HCT116 (cell line): Measurements from ENCODE around the gene NR2E1. TPM values are rescaled to one million over a fixed set of nuclear protein-coding genes. Genes with fewer than 3 reads are reported as not detected.

Source experiments
- ATAC-seq: fragments of 200-7000 bp; cut with Tn5 transposase; 2 replicates; pipeline ENCODE4 v1.9.1; 2020; ENCODE audit warnings: mild to moderate bottlenecking, moderate library complexity
- BruUV-seq: library from RNA; stranded (reverse); fragments of 400-500 nt; replicated peaks from 2 replicates; lab custom pipeline; 2021; lab: Mats Ljungman, UMichigan
- CTCF ChIA-PET: fragments of 300-600 bp; sonication (Branson Sonifier 250); formaldehyde crosslinking; loops from one replicate; lab custom pipeline; 2021; ENCODE audit warnings: antibody characterized with exemption; lab: Charles Lee
- POLR2A ChIA-PET: fragments of 300-600, 350-600 bp; sonication (Branson Sonifier 250); formaldehyde crosslinking; loops from one replicate; lab custom pipeline; 2021; ENCODE audit warnings: antibody characterized with exemption; lab: Charles Lee
- RAD21 ChIA-PET, 2 experiments: fragments of 300-600 bp; sonication (Branson Sonifier 250); formaldehyde crosslinking; loops; one replicate each; lab custom pipeline; 2023; ENCODE audit warnings: low total read pairs in 2 of 2; ENCODE audit not compliant: uncharacterized antibody in 2 of 2, unreplicated experiment in 2 of 2, low non-redundant PET in 1 of 2; lab: Charles Lee
- DNase-seq: peaks from one replicate; pipeline ENCODE4 v3.0.0-alpha.2; 2010; ENCODE audit warnings: low read depth, low spot score
- H2AFZ ChIP-seq: fragments of 200-600 bp; shearing (Covaris generic), sonication (generic); 2 replicates; pipeline ENCODE4 v1.6.1; 2017; ENCODE audit warnings: low read depth, mixed run types, mixed read lengths, antibody characterized with exemption, low read length; ENCODE audit not compliant: poor library complexity, severe bottlenecking
- H3K27ac ChIP-seq: 2 replicates; pipeline ENCODE4 v1.5.1; 2012; ENCODE audit warnings: low read depth, low read length
- H3K27me3 ChIP-seq: fragments of 200-600 bp; sonication (generic); 2 replicates; pipeline ENCODE4 v1.6.1; 2016; ENCODE audit warnings: mixed run types, low read length, mixed read lengths; ENCODE audit not compliant: insufficient read depth
- H3K36me3 ChIP-seq, 2 experiments: fragments of 200-500 bp in 1 of 2; fragments of 200-600 bp in 1 of 2; sonication (Bioruptor generic) in 1 of 2; sonication (generic) in 1 of 2; 2 replicates each; pipeline versions ENCODE4 v1.5.1 to v1.6.1; 2014 to 2016; ENCODE audit warnings: low read length in 2 of 2, inconsistent platforms in 1 of 2, mixed read lengths in 1 of 2, mixed run types in 1 of 2; ENCODE audit not compliant: insufficient read depth in 2 of 2, control insufficient read depth in 1 of 2
- H3K4me1 ChIP-seq, 2 experiments: fragments of 200-600 bp in 1 of 2; sonication (generic) in 1 of 2; 2 replicates each; pipeline versions ENCODE4 v1.5.1 to v1.6.1; 2012 to 2017; ENCODE audit warnings: low read length in 2 of 2, inconsistent platforms in 1 of 2, mild to moderate bottlenecking in 1 of 2, mixed read lengths in 1 of 2, mixed run types in 1 of 2, moderate library complexity in 1 of 2; ENCODE audit not compliant: insufficient read depth in 2 of 2, control insufficient read depth in 1 of 2
- H3K4me2 ChIP-seq: fragments of 200-600 bp; sonication (generic); 2 replicates; pipeline ENCODE4 v1.6.1; 2017; ENCODE audit warnings: mixed run types, low read length, mixed read lengths
- H3K4me3 ChIP-seq, 2 experiments: fragments of 200-600 bp in 1 of 2; sonication (generic) in 1 of 2; replicated peaks in 1 of 2; 2 replicates each; pipeline ENCODE4 v1.5.1; 2011 to 2016; ENCODE audit warnings: low read length in 2 of 2, control low read depth in 1 of 2, low read depth in 1 of 2, mild to moderate bottlenecking in 1 of 2, mixed read lengths in 1 of 2, mixed run types in 1 of 2
- H3K79me2 ChIP-seq: fragments of 200-600 bp; sonication (generic); 2 replicates; pipeline ENCODE4 v1.6.1; 2017; ENCODE audit warnings: mild to moderate bottlenecking, mixed run types, low read length, moderate library complexity, mixed read lengths; ENCODE audit not compliant: insufficient read depth
- H3K9ac ChIP-seq: fragments of 200-600 bp; sonication (generic); 2 replicates; pipeline ENCODE4 v1.6.1; 2016; ENCODE audit warnings: low read length, mixed read lengths
- H3K9me2 ChIP-seq: fragments of 200-600 bp; sonication (generic), shearing (Covaris generic); 2 replicates; pipeline ENCODE4 v1.6.1; 2017; ENCODE audit warnings: mixed run types, mild to moderate bottlenecking, moderate library complexity; ENCODE audit not compliant: insufficient read depth
- H3K9me3 ChIP-seq, 2 experiments: fragments of 200-500 bp in 1 of 2; fragments of 200-600 bp in 1 of 2; sonication (Bioruptor generic) in 1 of 2; sonication (generic) in 1 of 2; 2 replicates each; pipeline ENCODE4 v1.6.1; 2014 to 2017; ENCODE audit warnings: low read length in 2 of 2, mixed read lengths in 2 of 2, inconsistent platforms in 1 of 2, low read depth in 1 of 2, mild to moderate bottlenecking in 1 of 2, mixed run types in 1 of 2, moderate library complexity in 1 of 2; ENCODE audit not compliant: control insufficient read depth in 1 of 2, insufficient read depth in 1 of 2
- H4K20me1 ChIP-seq: fragments of 200-600 bp; sonication (generic), shearing (Covaris generic); 2 replicates; pipeline ENCODE4 v1.6.1; 2017; ENCODE audit warnings: mixed run types, mild to moderate bottlenecking, moderate library complexity; ENCODE audit not compliant: insufficient read depth
- CEBPB ChIP-seq: IDR thresholded peaks from 2 replicates; pipeline ENCODE4 v1.6.1; 2012; ENCODE audit warnings: low read depth
- ELF1 ChIP-seq: IDR thresholded peaks from 2 replicates; pipeline ENCODE4 v1.6.1; 2012; ENCODE audit warnings: low read depth, borderline replicate concordance
- EZH2 ChIP-seq: fragments of 200-600 bp; sonication (generic); IDR thresholded peaks from 2 replicates; pipeline ENCODE4 v1.6.1; 2017; ENCODE audit warnings: antibody characterized with exemption, mixed run types
- EZH2phosphoT487 ChIP-seq: fragments of 200-600 bp; IDR thresholded peaks from 2 replicates; pipeline ENCODE4 v1.6.1; 2018; ENCODE audit warnings: antibody characterized with exemption, borderline replicate concordance
- FOSL1 ChIP-seq: IDR thresholded peaks from 2 replicates; pipeline ENCODE4 v1.6.1; 2012; ENCODE audit warnings: low read depth
- POLR2A ChIP-seq: IDR thresholded peaks from 2 replicates; pipeline ENCODE4 v1.7.0; 2011; ENCODE audit warnings: borderline replicate concordance; ENCODE audit not compliant: insufficient read depth, insufficient read length; ENCODE audit errors: extremely low read depth
- REST ChIP-seq: IDR thresholded peaks from 2 replicates; pipeline ENCODE4 v1.6.1; 2012; ENCODE audit warnings: low read depth
- SIN3A ChIP-seq: IDR thresholded peaks from 2 replicates; pipeline ENCODE4 v1.6.1; 2012; ENCODE audit warnings: low read depth
- SP1 ChIP-seq: IDR thresholded peaks from 2 replicates; pipeline ENCODE4 v1.6.1; 2012; ENCODE audit warnings: low read depth
- SRF ChIP-seq: IDR thresholded peaks from 2 replicates; pipeline ENCODE4 v1.6.1; 2012; ENCODE audit warnings: low read depth
- ZFX ChIP-seq: fragments of 450-650 bp; IDR thresholded peaks from 2 replicates; pipeline ENCODE4 v1.6.1; 2017
- ZNF274 ChIP-seq: fragments of 200-500 bp; sonication (Bioruptor generic); IDR thresholded peaks from 2 replicates; pipeline ENCODE4 v1.6.1; 2014; ENCODE audit warnings: mild to moderate bottlenecking, low read depth, low read length, inconsistent platforms
- intact Hi-C: fragments of 100-400 bp; cut with micrococcal nuclease; formaldehyde crosslinking; loops from 2 replicates; pipeline ENCODE4 v1.10.0; 2022
- total RNA-seq: library from RNA; stranded (reverse); gene quantifications from one replicate; pipeline ENCODE4 v1.2.1, GENCODE V29; 2021; ENCODE audit not compliant: unreplicated experiment
- TF ChIP-seq, protein P1 (sequence below), 3 experiments: fragments of 200-600 bp in 1 of 3; sonication (generic) in 1 of 3; IDR thresholded peaks in 2 of 3; conservative IDR thresholded peaks in 1 of 3; 2 replicates each; pipeline ENCODE4 v1.5.1; 2012 to 2017; ENCODE audit warnings: low read depth in 2 of 3, low read length in 2 of 3, antibody characterized with exemption in 1 of 3, borderline replicate concordance in 1 of 3, control low read depth in 1 of 3, mild to moderate bottlenecking in 1 of 3, mixed read lengths in 1 of 3, mixed run types in 1 of 3, moderate library complexity in 1 of 3; ENCODE audit not compliant: insufficient read depth in 1 of 3
- TF ChIP-seq, protein P2 (sequence below): IDR thresholded peaks from 2 replicates; pipeline ENCODE4 v1.6.1; 2011; ENCODE audit warnings: mild to moderate bottlenecking, low read length, moderate library complexity; ENCODE audit not compliant: insufficient replicate concordance; ENCODE audit errors: extremely low read depth
- TF ChIP-seq, protein P3 (sequence below): IDR thresholded peaks from 2 replicates; pipeline ENCODE4 v1.6.1; 2012

Gene NR2E1
- total RNA-seq, 1 experiment from 2014 or later, result not detected

- H4K20me1 ChIP-seq, result no peaks in the 10 kb centered on the region
- H3K27me3 ChIP-seq, result no peaks in the 10 kb centered on the region
- no peaks in the 10 kb centered on the region for H3K4me1 ChIP-seq
- BruUV-seq, result no TSS peak
- TF ChIP-seq ZNF274 (no peak), FOSL1 (no peak), POLR2A (no peak), EZH2 (no peak), SIN3A (no peak), SP1 (no peak), REST (no peak), ZFX (no peak), ELF1 (no peak), SRF (no peak), CEBPB (no peak), EZH2phosphoT487 (no peak)
- TF ChIP-seq, protein P1, sequence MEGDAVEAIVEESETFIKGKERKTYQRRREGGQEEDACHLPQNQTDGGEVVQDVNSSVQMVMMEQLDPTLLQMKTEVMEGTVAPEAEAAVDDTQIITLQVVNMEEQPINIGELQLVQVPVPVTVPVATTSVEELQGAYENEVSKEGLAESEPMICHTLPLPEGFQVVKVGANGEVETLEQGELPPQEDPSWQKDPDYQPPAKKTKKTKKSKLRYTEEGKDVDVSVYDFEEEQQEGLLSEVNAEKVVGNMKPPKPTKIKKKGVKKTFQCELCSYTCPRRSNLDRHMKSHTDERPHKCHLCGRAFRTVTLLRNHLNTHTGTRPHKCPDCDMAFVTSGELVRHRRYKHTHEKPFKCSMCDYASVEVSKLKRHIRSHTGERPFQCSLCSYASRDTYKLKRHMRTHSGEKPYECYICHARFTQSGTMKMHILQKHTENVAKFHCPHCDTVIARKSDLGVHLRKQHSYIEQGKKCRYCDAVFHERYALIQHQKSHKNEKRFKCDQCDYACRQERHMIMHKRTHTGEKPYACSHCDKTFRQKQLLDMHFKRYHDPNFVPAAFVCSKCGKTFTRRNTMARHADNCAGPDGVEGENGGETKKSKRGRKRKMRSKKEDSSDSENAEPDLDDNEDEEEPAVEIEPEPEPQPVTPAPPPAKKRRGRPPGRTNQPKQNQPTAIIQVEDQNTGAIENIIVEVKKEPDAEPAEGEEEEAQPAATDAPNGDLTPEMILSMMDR (IDR thresholded peaks at IDR 0.05 in 2 of 3, conservative IDR thresholded peaks at IDR 0.05 in 1 of 3; ENCODE audit: borderline replicate concordance in 1 of 3, insufficient read depth in 1 of 3, low read depth in 2 of 3, low read length in 2 of 3), result no peak
- TF ChIP-seq, protein P2, sequence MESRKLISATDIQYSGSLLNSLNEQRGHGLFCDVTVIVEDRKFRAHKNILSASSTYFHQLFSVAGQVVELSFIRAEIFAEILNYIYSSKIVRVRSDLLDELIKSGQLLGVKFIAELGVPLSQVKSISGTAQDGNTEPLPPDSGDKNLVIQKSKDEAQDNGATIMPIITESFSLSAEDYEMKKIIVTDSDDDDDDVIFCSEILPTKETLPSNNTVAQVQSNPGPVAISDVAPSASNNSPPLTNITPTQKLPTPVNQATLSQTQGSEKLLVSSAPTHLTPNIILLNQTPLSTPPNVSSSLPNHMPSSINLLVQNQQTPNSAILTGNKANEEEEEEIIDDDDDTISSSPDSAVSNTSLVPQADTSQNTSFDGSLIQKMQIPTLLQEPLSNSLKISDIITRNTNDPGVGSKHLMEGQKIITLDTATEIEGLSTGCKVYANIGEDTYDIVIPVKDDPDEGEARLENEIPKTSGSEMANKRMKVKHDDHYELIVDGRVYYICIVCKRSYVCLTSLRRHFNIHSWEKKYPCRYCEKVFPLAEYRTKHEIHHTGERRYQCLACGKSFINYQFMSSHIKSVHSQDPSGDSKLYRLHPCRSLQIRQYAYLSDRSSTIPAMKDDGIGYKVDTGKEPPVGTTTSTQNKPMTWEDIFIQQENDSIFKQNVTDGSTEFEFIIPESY, result no peak
- TF ChIP-seq, protein P3, sequence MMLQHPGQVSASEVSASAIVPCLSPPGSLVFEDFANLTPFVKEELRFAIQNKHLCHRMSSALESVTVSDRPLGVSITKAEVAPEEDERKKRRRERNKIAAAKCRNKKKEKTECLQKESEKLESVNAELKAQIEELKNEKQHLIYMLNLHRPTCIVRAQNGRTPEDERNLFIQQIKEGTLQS, result no peak
- no peaks in the 10 kb centered on the region for H3K9me2 ChIP-seq
- H3K27ac ChIP-seq, result no peak overlapping the region
- no peak overlapping the region for H3K4me2 ChIP-seq
- H3K36me3 ChIP-seq, result peaks cover 8 to 12% of the 10 kb centered on the region in 2 experiments; a peak in 3 of 4 replicates
- intact Hi-C loops, result loop anchor here (2.0 kb wide), 1 partner anchor 76 kb away; no protein-coding TSS in a partner anchor
- H3K4me3 ChIP-seq, result no peak overlapping the region
- H3K79me2 ChIP-seq, result peaks cover 31% of the 10 kb centered on the region
- ChIA-PET CTCF (no interaction called here), POLR2A (no interaction called here), RAD21 (no interaction called here)
- DNase-seq (no peak), ATAC-seq (no peak)
- H3K9me3 ChIP-seq, result no peaks in the 10 kb centered on the region
- no peak overlapping the region for H2AFZ ChIP-seq
- H3K9ac ChIP-seq, result no peak overlapping the region
Observed at GRCh38 chr6:108222504-108222903, 56.7 kb downstream of the NR2E1 start.
